GM15510 (cell line): ENCODE measurements around the gene PTPRT.

Source experiments
- POLR2A ChIP-seq: IDR thresholded peaks from 3 replicates; pipeline ENCODE4 v1.6.1; 2011; ENCODE audit warnings: borderline replicate concordance; ENCODE audit not compliant: insufficient read length; ENCODE audit errors: extremely low read depth

PTPRT gene

GRCh38 chr20:42274986-42275385, 914.7 kb downstream of the PTPRT start:
- no peak for TF ChIP-seq POLR2A

GRCh38 chr20:42272516-42272915, 917.2 kb downstream of the PTPRT start:
- TF ChIP-seq POLR2A = no peak

- no peak for TF ChIP-seq POLR2A
Observed at GRCh38 chr20:42270539-42270938, 919.2 kb downstream of the PTPRT start.

- TF ChIP-seq POLR2A = no peak
Observed at GRCh38 chr20:42267793-42268384, 921.8 kb downstream of the PTPRT start.

- TF ChIP-seq POLR2A = no peak
Observed at GRCh38 chr20:42261766-42262270, 927.9 kb downstream of the PTPRT start.

- TF ChIP-seq POLR2A = no peak
Observed at GRCh38 chr20:42260184-42260583, 929.5 kb downstream of the PTPRT start.

GRCh38 chr20:42259389-42259788, 930.3 kb downstream of the PTPRT start:
- TF ChIP-seq POLR2A = no peak

- TF ChIP-seq POLR2A = no peak
Observed at GRCh38 chr20:42258564-42259302, 931.0 kb downstream of the PTPRT start.

- no peak for TF ChIP-seq POLR2A
Observed at GRCh38 chr20:42255821-42256220, 933.9 kb downstream of the PTPRT start.

- no peak for TF ChIP-seq POLR2A
Observed at GRCh38 chr20:42254673-42255072, 935.0 kb downstream of the PTPRT start.

GRCh38 chr20:42252116-42252515, 937.6 kb downstream of the PTPRT start:
- no peak for TF ChIP-seq POLR2A

GRCh38 chr20:42218621-42219374, 970.9 kb downstream of the PTPRT start:
- no peak for TF ChIP-seq POLR2A

- TF ChIP-seq POLR2A = no peak
Observed at GRCh38 chr20:42214074-42214473, 975.6 kb downstream of the PTPRT start.

GRCh38 chr20:42212391-42212790, 977.3 kb downstream of the PTPRT start:
- TF ChIP-seq POLR2A = no peak

- no peak for TF ChIP-seq POLR2A
Observed at GRCh38 chr20:42204109-42204660, 985.5 kb downstream of the PTPRT start.
